ENCODE data around the gene TNFRSF13B.

TNFRSF13B gene

DNA sequence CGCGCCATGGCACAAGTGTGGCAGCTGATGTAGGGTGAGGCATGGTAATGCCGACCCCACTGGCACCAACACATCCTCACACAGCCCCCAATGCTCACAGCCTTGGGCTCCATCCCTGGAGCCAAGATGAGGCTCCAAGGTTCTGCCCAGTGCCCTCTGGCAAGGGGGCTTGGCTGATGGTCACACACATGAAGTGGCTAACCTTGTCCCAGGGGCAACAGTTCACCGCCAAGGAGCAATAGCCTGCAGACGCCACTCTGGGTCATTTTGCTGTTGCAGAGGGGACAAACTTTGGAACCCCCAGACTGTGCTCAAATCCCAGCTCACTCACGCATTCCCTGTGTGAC is 26.8 kb downstream of the TNFRSF13B start:
- DNase-seq (ENCODE audit: low read depth): no peak
- no peak overlapping the region for H3K4me3 ChIP-seq (ENCODE audit: low read length)
- TF ChIP-seq, protein P1, sequence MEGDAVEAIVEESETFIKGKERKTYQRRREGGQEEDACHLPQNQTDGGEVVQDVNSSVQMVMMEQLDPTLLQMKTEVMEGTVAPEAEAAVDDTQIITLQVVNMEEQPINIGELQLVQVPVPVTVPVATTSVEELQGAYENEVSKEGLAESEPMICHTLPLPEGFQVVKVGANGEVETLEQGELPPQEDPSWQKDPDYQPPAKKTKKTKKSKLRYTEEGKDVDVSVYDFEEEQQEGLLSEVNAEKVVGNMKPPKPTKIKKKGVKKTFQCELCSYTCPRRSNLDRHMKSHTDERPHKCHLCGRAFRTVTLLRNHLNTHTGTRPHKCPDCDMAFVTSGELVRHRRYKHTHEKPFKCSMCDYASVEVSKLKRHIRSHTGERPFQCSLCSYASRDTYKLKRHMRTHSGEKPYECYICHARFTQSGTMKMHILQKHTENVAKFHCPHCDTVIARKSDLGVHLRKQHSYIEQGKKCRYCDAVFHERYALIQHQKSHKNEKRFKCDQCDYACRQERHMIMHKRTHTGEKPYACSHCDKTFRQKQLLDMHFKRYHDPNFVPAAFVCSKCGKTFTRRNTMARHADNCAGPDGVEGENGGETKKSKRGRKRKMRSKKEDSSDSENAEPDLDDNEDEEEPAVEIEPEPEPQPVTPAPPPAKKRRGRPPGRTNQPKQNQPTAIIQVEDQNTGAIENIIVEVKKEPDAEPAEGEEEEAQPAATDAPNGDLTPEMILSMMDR (conservative IDR thresholded peaks at IDR 0.05; ENCODE audit: low read length): no peak

DNA sequence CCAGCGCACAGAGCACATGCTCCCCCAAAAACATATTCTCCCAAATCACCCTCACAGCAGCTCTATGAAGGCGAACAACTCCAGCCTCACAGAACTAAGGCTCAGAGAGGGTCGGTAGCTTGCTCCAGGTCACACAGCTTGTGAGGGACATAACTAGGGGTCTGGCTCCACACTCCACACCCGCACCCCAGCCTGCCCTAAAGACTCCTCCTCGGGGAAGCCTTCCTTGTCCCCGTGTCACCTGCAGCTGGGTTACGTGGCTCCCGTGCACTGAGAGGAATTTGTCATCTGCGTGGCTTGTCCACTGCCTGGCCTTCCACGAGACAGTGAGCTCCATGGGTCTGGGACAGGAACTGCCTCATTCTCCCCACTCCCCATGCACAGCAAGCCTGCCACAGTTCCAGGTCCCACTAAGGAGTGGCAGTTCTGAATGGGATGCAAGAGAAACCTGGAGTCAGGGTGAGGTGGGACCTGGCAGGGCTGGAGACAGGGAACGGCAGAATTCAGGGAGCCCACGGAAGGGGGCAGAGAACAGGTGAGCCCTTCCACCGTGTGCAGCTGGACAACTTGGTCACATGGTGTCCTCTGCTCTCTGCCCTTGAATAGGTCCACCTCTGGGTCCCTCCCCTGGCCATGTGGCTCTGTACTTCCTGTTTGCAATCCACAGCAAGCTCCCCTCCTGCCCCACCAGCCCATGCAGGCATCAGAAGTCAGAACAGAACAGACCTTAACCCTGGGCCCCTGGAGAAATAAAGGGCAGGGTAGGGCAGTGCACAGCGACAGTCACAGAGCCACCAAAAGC is 27.4 kb downstream of the TNFRSF13B start:
- no peak overlapping the region for H3K4me3 ChIP-seq (ENCODE audit: low read length)
- no peak for DNase-seq (ENCODE audit: low read depth)
- TF ChIP-seq, protein P1 (conservative IDR thresholded peaks at IDR 0.05; ENCODE audit: low read length): no peak

DNA sequence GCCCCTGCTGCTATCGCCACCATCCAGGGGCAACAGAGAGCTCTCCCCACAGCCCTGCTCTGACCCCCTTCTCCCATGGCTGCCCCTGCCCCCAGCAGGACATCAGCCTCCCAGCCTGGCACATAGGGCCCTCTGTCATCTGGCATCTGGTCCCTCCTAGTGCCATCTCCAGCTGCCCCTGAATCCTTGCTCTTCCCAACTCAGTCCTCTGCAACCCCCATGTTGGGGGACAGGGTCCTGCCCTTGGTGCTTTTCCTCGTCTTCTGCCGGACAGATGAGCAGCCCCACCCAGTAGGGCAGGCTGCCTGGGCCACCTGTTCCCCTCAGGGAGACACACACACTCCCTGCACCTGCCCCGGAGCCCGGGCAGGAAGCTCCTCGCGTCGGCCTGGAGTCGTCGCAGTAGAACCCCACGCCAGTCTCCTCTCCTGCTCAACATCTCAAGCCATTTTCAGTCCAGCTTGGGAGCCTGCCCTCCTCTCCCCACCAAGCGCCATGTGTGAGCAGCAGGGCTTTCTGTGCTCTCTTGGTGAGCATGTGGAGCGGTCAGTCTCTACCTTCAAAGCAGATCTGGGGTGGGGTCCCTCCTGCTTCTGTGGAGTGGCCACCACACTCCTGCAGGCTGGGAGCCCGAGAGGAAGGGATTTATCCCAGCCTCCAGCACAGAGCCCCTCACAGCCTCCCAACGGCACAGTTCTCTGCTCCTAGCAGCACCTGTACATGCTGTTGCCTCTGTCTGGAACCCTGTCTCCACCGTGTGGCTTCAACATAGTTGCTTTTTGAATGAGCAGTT is 28.2 kb downstream of the TNFRSF13B start:
- TF ChIP-seq, protein P1 (conservative IDR thresholded peaks at IDR 0.05; ENCODE audit: low read length): no peak
- no peak overlapping the region for H3K4me3 ChIP-seq (ENCODE audit: low read length)
- DNase-seq (ENCODE audit: low read depth): no peak

DNA sequence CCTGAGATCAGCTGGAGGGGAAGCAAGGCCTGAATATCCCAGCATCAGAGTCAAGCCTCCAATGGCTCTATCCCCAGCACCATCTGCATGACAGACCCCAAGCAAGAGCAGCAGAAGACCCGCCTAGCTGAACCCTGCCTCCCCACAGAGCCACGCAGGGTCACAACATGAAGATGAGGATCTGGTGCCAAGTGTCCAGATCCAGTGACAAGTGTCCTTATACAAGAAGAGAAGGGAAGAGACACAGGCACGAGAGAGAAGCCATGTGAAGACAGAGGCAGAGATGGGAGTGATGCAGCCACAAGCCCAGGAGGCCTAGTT is 28.9 kb downstream of the TNFRSF13B start:
- no peak overlapping the region for H3K4me3 ChIP-seq (ENCODE audit: low read length)
- no peak for DNase-seq (ENCODE audit: low read depth)
- TF ChIP-seq, protein P1 (conservative IDR thresholded peaks at IDR 0.05; ENCODE audit: low read length): no peak

DNA sequence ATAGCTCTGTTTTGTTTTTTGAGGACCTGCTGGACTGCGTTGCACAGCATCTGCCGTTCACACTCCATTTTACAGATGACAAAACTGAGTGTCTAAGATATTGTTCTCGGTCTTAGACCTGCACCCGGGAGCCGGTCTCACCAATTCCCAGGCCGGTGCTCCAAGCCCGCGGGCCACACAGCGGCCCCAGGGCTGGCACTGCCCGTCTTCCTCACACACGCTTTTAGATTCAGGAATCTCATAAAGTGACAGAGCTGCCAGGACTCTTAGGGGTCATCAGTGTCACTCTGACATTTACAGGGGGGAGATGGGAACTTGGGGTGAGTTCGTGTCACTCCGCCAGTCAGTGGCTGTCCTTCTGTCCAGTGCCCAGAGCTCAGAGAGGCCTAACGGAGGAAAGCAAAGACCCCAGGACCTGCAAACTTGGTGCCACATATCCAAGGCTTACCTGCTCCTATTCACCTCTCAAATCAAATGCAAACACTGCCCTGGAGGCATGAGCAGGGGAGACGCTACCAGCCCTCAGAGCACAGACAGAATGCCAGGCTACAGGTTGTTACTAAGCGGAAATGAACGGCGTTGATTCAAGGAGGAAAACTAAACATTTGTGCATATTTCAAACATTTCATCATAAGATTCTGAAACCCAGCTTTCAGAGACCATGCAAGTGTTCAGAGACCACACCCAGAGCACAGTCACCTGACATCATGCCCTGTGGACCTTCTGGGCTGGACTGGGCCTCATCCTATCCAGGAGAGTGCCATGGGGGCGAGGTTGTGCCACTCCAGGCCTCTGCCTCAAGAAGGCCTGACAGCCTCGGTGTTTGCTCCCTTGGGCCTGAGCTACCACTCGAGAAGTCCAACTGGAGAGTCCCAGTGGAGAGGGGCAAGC is 29.5 kb downstream of the TNFRSF13B start:
- DNase-seq (ENCODE audit: low read depth): no peak
- TF ChIP-seq, protein P1 (conservative IDR thresholded peaks at IDR 0.05; ENCODE audit: low read length): no peak
- no peak overlapping the region for H3K4me3 ChIP-seq (ENCODE audit: low read length)

DNA sequence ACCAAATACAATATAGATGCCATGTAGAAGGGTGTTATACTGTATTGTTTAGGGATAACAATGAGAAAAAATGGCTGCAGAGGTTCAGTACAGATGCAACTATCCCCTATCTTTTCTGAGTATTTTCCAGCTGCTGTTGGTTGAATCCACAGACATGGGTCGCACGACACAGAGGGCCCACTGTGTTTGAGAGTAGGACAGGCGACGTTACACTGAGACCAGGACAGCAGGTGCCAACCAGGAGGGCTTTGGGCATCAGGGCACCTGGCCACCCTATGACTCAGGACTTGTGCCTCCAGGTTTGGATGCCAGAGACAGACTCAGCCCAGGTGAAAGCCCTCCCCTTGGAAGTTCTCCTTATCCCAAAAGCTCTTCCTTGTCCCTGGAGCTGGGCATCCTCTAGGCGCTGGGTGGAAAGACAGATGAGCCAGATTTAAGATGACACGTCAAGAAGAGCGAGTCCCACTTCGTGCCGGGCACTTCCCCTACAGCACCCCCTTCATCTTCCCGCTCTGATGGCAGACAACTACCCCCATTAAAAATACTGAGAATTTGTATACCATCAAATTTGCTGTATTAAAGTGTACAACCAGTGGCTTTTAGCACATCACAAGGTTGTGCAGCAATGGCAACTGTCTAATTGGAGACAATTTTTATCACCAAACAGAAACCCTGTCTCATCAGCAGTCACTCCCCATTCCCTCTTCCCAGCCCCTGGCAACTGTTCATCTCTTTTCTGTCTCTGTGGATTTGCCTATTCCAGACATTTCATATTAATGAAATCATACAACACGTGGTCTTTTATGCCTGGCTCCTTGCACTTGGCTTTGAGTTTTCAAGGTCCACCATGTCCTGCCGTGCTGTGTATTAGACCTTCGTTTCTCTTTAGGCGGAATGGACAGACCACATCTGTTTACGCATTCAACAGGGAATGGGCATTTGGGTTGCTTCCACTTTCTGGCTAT is 30.6 kb downstream of the TNFRSF13B start:
- H3K4me3 ChIP-seq (ENCODE audit: low read length): no peak overlapping the region
- TF ChIP-seq, protein P1 (conservative IDR thresholded peaks at IDR 0.05; ENCODE audit: low read length): no peak
- peak; percentile 32 for DNase-seq (ENCODE audit: low read depth)
